ENCODE data around the gene NANOS2.
"Not testable (repeated sequence)": the region's sequence is repeated elsewhere in the genome, so short reads cannot be mapped to it uniquely, and the experiment has no call there.

Gene NANOS2

GRCh38 chr19:45927565-45928261 is 13.1 kb upstream of the NANOS2 start:
- DNase-seq, result peak; percentile 86 to 90

- no peak for DNase-seq
Measured at GRCh38 chr19:45924891-45925447, 10.4 kb upstream of the NANOS2 start.

DNA sequence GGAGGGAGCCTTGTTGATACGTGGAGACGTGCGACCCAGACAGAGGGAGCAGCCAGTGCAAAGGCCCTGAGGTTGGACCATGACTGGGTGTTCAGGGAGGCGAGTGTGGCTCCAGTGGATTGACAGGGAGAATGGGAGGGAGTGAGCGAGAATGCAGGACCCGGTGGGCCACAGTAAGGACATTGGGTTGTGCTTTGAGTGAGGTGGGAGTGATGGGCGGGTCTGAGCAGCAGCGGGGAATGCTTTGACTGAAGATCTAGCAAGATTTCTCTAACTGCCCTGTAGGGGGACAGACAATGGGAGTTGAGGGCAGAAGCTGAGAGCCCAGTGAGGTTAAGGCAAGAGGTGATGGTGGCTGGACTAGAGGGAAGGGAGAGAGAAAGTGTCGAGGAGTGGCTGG is 7.7 kb upstream of the NANOS2 start:
- peak in 1 of 2 experiments; percentile 30 for DNase-seq

DNA sequence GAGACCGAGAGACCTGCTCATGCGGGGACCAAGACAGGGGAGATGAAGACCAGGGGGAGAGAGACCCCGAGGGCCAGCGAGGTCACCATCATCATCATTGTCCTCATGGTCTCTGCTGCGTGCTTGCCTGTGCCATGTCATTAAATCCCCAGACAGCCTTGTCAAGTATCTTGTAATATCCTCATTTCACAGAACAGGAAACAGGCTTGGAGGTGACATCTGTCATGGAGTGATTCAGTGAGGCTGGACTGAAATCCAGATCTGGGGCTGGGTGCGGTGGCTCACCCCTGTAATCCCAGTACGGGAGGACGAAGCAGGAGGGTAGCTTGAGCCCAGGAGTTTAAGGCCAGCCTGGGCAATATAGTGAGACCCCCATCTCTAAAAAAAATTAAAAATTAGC is 5.9 kb upstream of the NANOS2 start:
- no peak for DNase-seq

- DNase-seq, result no peak
Measured at GRCh38 chr19:45919678-45920077, 5.1 kb upstream of the NANOS2 start.

DNA sequence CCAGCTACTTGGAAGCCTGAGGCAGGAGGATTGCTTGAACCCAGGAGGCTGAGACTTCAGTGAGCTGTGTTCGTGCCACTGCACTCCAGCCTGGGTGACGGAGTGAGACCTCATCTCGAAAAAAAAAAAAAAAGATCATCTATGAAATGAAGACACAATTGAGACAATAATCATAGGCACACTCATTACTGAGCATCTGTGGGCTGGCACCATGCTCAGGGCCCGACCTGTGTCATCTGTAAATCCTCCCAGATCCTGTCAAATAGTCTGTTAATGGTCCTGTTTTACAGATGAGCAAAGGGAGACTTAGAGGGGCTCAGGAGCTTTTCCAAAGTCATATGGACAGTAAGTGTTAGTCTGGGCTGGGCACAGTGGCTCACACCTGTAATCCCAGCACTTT is 4.1 kb upstream of the NANOS2 start:
- no peak for DNase-seq

DNA sequence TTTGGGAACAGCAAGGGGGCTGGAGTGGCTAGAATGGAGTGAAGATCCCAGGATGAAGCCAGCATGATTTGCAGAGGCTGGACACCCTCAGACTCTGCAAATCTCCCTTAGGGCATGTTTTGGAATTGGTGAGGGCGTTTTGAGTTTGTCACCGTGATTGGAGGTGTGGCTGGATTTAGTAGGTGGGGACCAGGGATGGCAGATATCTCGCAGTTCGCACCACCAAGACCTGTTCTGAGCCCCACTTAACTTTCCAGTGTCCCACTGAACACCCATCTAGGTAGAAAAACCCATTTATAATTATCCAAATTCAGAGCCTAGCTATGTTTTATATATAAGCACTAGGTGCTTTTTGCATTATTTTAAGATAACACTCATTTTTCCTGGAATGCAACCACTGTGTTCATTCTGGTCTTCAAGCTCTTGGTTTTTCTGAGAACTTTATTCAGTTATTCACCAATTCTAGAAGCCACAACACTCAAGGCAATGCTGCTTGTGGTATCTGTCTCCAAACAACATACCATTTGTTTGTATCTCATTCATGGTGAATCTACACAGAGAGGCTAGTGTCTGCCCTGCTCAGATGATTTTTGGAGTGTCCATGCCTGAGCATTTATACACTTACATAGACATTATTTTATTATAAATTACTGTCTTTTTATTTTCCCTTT is 3.0 kb upstream of the NANOS2 start:
- DNase-seq, result no peak

DNA sequence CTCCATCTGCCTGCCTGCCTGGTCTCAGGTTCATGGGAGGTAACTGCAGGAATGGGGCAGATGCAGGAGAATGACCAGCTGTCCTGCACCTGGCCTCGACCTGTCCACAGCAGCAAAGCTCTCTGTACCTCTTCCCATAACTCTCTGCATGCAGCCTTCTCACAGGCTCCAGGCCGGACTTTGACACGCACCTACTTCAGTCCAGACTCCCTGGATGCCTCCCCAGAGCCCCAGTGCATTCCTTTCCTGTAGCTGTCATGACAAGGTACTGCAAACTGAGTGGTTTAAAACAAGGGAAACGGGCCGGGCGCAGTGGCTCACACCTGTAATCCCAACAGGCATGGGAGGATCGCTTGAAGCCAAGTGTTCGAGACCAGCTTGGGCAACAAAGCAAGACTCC is 3.3 kb downstream of the NANOS2 start:
- DNase-seq, result no peak

DNA sequence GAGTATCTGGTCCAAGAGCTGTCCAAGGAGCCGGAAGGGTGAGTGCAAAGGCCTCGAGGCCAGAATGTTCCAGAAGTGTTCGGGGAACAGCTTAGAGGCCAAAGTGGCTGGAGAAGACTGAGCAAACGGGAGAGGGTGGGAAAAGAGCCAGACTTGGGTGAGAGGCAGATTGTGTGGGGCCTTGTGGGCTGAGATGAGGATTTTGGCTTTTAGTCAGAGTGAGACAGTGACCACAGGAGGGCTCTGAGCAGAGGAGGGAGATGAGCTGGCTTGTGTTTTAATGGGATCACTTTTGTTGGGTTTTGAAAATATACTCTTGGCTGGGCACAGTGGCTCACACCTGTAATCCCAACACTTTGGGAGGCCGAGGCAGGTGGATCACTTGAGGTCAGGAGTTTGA is 5.6 kb downstream of the NANOS2 start:
- DNase-seq, result no peak

DNA sequence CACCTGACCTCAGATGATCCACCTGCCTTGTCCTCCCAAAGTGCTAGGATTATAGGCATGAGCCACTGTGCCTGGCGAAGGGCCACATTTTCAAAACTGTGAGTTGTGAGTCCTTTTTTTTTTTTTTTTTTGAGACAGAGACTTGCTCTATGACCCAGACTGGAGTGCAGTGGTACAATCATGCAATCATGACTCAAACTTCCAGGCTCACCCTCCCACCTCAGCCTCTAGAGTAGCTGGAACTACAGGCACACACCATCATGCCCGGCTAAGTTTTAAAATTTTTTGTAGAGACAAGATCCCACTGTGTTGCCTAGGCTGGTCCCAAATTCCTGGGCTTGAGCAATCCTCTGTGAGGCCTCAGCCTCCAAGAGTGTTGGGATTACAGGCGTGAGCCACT is 8.4 kb downstream of the NANOS2 start:
- DNase-seq, result no peak

- no peak for DNase-seq
Measured at GRCh38 chr19:45905011-45905410, 9.6 kb downstream of the NANOS2 start.

DNA sequence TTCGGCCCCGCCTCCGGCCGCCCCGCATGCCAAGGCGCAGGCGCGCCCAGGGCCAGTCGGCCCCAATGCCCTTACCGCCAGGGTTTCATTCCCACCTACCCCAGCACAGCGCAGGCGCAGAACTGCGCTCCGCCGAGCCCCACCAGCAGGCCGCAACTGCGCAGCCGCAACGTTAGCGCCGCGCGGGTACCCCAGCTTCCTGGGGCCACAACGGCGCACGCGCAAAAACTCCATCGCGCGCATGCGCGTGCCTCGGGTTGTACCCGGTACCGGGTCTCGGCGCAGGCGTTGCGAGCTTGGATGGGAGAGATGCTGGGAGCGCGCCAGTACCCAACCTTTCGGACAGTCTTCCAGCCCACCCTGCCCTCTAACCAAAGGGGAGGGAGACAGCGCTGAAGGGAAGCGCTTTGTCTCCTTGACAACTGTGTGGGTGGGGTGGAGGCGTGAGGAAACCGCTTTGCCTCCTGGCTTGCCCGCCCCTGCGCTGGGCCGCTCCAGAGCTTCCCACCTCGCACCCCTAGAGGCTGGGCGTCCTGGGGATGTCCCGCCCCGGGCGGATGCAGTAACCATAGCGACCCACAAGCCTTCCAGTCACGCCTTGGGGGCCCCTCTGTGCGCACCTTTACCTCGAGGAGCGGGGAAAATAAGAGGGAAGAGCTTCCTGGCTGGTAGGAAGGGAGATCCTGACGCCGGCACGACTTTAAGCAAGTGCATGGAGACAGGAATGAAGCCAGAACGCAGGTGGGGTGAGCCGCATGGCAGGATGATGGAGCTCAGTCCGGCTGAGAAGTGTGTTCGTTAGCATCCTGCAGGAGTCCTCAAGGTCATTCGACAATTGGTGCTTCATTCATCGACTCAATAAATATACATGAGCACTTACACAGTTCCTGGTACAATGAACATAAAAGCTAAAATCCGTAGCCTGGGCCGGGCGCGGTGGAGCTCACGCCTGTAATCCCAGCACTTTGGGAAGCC is 11.6 kb downstream of the NANOS2 start:
- peak; percentile 99 to 100 for DNase-seq

- DNase-seq, result peak in 1 of 2 experiments; percentile 48
Measured at GRCh38 chr19:45901912-45902650, 12.5 kb downstream of the NANOS2 start, which contains the start of gene MYPOP. TSS of gene MYPOP (minus strand) at chr19:45902613. CDS start at chr19:45901773, 840 bp downstream.

DNA sequence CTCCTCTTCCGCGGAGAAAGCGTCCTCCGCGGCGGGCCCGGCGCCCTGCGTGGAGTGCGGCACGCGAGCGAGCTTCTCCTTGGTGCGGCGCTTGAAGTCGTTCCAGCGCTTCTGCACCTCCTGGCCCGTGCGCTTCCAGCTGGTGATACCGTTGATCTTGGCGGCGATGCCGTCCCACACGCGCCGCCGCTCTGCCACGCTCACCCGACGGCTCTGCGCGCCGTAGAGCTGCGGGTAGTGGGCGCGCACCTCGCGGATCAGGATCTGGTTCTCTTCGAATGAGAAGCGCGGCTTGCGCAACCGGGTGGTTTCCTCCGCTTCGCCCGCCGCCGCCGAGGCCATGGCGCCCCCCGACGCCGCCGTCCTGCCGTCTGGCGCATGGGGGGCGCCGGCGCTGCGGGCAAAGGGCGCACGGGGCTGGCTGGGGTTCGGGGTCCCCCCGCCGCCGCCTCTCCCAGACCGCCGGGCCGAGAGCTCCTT is 13.1 kb downstream of the NANOS2 start:
- peak; percentile 49 to 59 for DNase-seq

- DNase-seq, result no peak
Measured at GRCh38 chr19:45900738-45901431, 13.7 kb downstream of the NANOS2 start.

- DNase-seq, result no peak
Measured at GRCh38 chr19:45899919-45900589, 14.5 kb downstream of the NANOS2 start.

DNA sequence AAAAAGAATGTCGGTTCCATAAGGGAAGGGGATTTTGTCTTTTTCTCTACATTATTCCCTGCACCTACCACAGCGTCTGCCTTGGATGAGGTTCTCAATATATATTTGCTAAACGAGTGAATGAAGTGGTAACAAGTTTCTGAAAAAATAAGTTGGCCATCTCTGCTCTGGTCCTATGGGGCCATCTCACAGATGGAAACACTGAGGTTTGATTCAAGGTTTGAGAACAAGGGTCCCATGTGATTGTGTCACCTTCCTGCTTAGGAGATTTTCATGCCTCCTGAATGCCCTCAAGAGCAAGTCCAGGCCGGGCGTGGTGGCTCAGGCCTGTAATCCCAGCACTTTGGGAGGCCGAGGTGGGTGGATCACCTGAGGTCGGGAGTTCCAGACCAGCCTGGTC is 15.3 kb downstream of the NANOS2 start:
- no peak for DNase-seq

GRCh38 chr19:45897261-45897812 is 17.2 kb downstream of the NANOS2 start:
- no peak for DNase-seq

GRCh38 chr19:45895983-45896599 is 18.5 kb downstream of the NANOS2 start:
- not testable (repeated sequence) for DNase-seq

- no peak for DNase-seq
Measured at GRCh38 chr19:45895519-45895972, 19.0 kb downstream of the NANOS2 start.

All from activated T-cell treated with anti-CD3 and anti-CD28 coated beads, Interleukin-2, amount 50 U/mL, for 48 hours (primary cell).